Smooth muscle cell (in vitro differentiated cells): ENCODE measurements around the gene TFEB. TPM values are rescaled to one million over a fixed set of nuclear protein-coding genes. Genes with fewer than 3 reads are reported as not detected.

Source experiments
- DNase-seq: peaks from one replicate; lab custom pipeline; 2025; ENCODE audit not compliant: unreplicated experiment; lab: John Stamatoyannopoulos, UW
- H2AFZ ChIP-seq: fragments of 200-600 bp; sonication (generic); 2 replicates; pipeline ENCODE4 v1.6.0; 2016; ENCODE audit warnings: antibody characterized with exemption, low read depth, mild to moderate bottlenecking
- H3F3A ChIP-seq: fragments of 200-600 bp; sonication (generic); 2 replicates; pipeline ENCODE4 v1.6.0; 2017; ENCODE audit warnings: antibody characterized with exemption, low read depth
- H3K27ac ChIP-seq: fragments of 200-600 bp; sonication (generic); 2 replicates; pipeline ENCODE4 v1.5.1; 2016; ENCODE audit warnings: low read depth, mild to moderate bottlenecking
- H3K27me3 ChIP-seq: fragments of 200-600 bp; sonication (generic); 2 replicates; pipeline ENCODE4 v1.6.1; 2016; ENCODE audit warnings: low read depth, mild to moderate bottlenecking
- H3K36me3 ChIP-seq: fragments of 200-600 bp; sonication (generic); 2 replicates; pipeline ENCODE4 v1.5.1; 2016; ENCODE audit warnings: low read depth
- H3K4me1 ChIP-seq: fragments of 200-600 bp; sonication (generic); 2 replicates; pipeline ENCODE4 v1.5.1; 2016; ENCODE audit warnings: low read depth
- H3K4me2 ChIP-seq: fragments of 200-600 bp; sonication (generic); 2 replicates; pipeline ENCODE4 v1.6.0; 2016; ENCODE audit warnings: mild to moderate bottlenecking
- H3K4me3 ChIP-seq: fragments of 200-600 bp; sonication (generic); 2 replicates; pipeline ENCODE4 v1.5.1; 2016; ENCODE audit warnings: mild to moderate bottlenecking
- H3K79me2 ChIP-seq: fragments of 200-600 bp; sonication (generic); 2 replicates; pipeline ENCODE4 v1.6.0; 2016; ENCODE audit warnings: low read depth, mild to moderate bottlenecking
- H3K9ac ChIP-seq: fragments of 200-600 bp; sonication (generic); 2 replicates; pipeline ENCODE4 v1.6.0; 2016; ENCODE audit warnings: low read depth
- H3K9me3 ChIP-seq: fragments of 200-600 bp; sonication (generic); replicated peaks from 2 replicates; pipeline ENCODE4 v1.5.1; 2016; ENCODE audit warnings: low read depth
- H4K20me1 ChIP-seq: fragments of 200-600 bp; sonication (generic); 2 replicates; pipeline ENCODE4 v1.6.0; 2016; ENCODE audit warnings: low read depth
- CTCF ChIP-seq: fragments of 200-600 bp; sonication (generic); IDR thresholded peaks from 2 replicates; pipeline ENCODE4 v1.5.1; 2017; ENCODE audit warnings: borderline replicate concordance, mild to moderate bottlenecking, antibody characterized with exemption; ENCODE audit not compliant: insufficient read depth, poor library complexity, severe bottlenecking
- WGBS: methylation state at CpG from one replicate; pipeline ENCODE4 v1.1.7; 2016; ENCODE audit warnings: low lambda C conversion rate; 5-methylcytosine and 5-hydroxymethylcytosine counted together
- polyA plus RNA-seq: library from polyadenylated mRNA; unstranded; fragments of >200 nt; fragmentation: Nextera tagmentation; extraction: Ambion mirVana; gene quantifications from 2 replicates; pipeline ENCODE4 v1.2.1, GENCODE V29; 2016
- total RNA-seq: library from RNA; depleted of rRNA; stranded (reverse); fragments of >200 nt; gene quantifications from 2 replicates; pipeline ENCODE4 v1.2.3, GENCODE V29; 2014

The TFEB gene
- total and polyA plus RNA-seq, 2 experiments from 2014 or later = 15.3 to 15.7 TPM

- peaks cover 4% of the 10 kb centered on the region for H3K36me3 ChIP-seq
- H3K4me3 ChIP-seq = no peak overlapping the region
- H3K79me2 ChIP-seq = no peaks in the 10 kb centered on the region
- H2AFZ ChIP-seq = no peak overlapping the region
- no peak overlapping the region for H3K27ac ChIP-seq
- H3F3A ChIP-seq = no peaks in the 10 kb centered on the region
- no peak for DNase-seq
- no peak overlapping the region for H3K9ac ChIP-seq
- H3K9me3 ChIP-seq = no peaks in the 10 kb centered on the region
- 97% methylated on average over 28 of the region's 30 CpGs for WGBS
- H3K27me3 ChIP-seq = no peaks in the 10 kb centered on the region
- TF ChIP-seq CTCF = no peak
- H3K4me1 ChIP-seq = no peaks in the 10 kb centered on the region
- no peaks in the 10 kb centered on the region for H4K20me1 ChIP-seq
- H3K4me2 ChIP-seq = no peak overlapping the region
Observed at GRCh38 chr6:41770381-41771057, 35.1 kb upstream of the TFEB start.

GRCh38 chr6:41769376-41769775 is 34.0 kb upstream of the TFEB start:
- peak overlapping the region; percentile 3 for H3K27ac ChIP-seq
- peaks cover 5% of the 10 kb centered on the region for H3K27me3 ChIP-seq
- no peaks in the 10 kb centered on the region for H4K20me1 ChIP-seq
- DNase-seq = no peak
- no peak for TF ChIP-seq CTCF
- H3K4me3 ChIP-seq = no peak overlapping the region
- no peaks in the 10 kb centered on the region for H3F3A ChIP-seq
- no peaks in the 10 kb centered on the region for H3K9me3 ChIP-seq
- no peaks in the 10 kb centered on the region for H3K36me3 ChIP-seq
- H3K4me2 ChIP-seq = no peak overlapping the region
- no peaks in the 10 kb centered on the region for H3K4me1 ChIP-seq
- H2AFZ ChIP-seq = no peak overlapping the region
- WGBS = over 99% methylated on average over 8 of the region's 8 CpGs
- no peak overlapping the region for H3K9ac ChIP-seq
- H3K79me2 ChIP-seq = no peaks in the 10 kb centered on the region

GRCh38 chr6:41768545-41769308 is 33.3 kb upstream of the TFEB start:
- Histone ChIP-seq H3K36me3 (no peaks in the 10 kb centered on the region), H3F3A (no peaks in the 10 kb centered on the region), H3K79me2 (no peaks in the 10 kb centered on the region), H3K4me3 (no peak overlapping the region), H3K27ac (peak overlapping the region; percentile 3), H3K4me1 (no peaks in the 10 kb centered on the region), H3K9ac (no peak overlapping the region), H3K9me3 (no peaks in the 10 kb centered on the region), H2AFZ (no peak overlapping the region), H3K27me3 (peaks cover 5% of the 10 kb centered on the region), H4K20me1 (no peaks in the 10 kb centered on the region), H3K4me2 (no peak overlapping the region)
- WGBS = 79% methylated on average over 10 of the region's 10 CpGs
- no peak for DNase-seq
- no peak for TF ChIP-seq CTCF
